ENCODE results near the gene TSNAX.
"Not testable (repeated sequence)": the region's sequence is repeated elsewhere in the genome, so short reads cannot be mapped to it uniquely, and the experiment has no call there.

TSNAX gene

GRCh38 chr1:231499148-231499763 lies 29.2 kb upstream of the TSNAX start:
- no peak overlapping the region for H2BK5ac ChIP-seq (ENCODE audit: low read length)

GRCh38 chr1:231500666-231501065 lies 27.8 kb upstream of the TSNAX start:
- Histone ChIP-seq H3K4me1 (ENCODE audit: control insufficient read depth, low read depth, low read length) (no peaks in the 10 kb centered on the region), H2BK120ac (ENCODE audit: low read depth, low read length) (no peak overlapping the region), H3K23ac (ENCODE audit: low read length) (no peak overlapping the region), H3K36me3 (ENCODE audit: control insufficient read depth, insufficient read depth, low read length) (no peaks in the 10 kb centered on the region), H2AK5ac (ENCODE audit: low read length) (no peak overlapping the region), H3K4me2 (ENCODE audit: low read length) (no peak overlapping the region), H4K8ac (ENCODE audit: low read depth, low read length) (no peak overlapping the region), H3K9ac (ENCODE audit: low read length) (no peak overlapping the region), H3K18ac (ENCODE audit: low read length) (no peak overlapping the region), H3K27me3 (ENCODE audit: insufficient read depth, low read length, poor library complexity) (no peaks in the 10 kb centered on the region), H3K27ac (ENCODE audit: low read depth, low read length) (no peak overlapping the region), H4K5ac (ENCODE audit: low read length) (no peak overlapping the region), H3K4me3 (ENCODE audit: low read length) (no peak overlapping the region), H3K79me1 (ENCODE audit: low read length) (no peaks in the 10 kb centered on the region), H3K79me2 (ENCODE audit: control insufficient read depth, insufficient read depth, low read length) (no peaks in the 10 kb centered on the region), H3K4ac (ENCODE audit: low read depth, low read length) (no peak overlapping the region), H3K56ac (ENCODE audit: low read length) (no peak overlapping the region), H2BK15ac (replicated peaks; ENCODE audit: low read depth) (no peak overlapping the region), H2BK5ac (ENCODE audit: low read length) (no peak overlapping the region)
- no peak for DNase-seq
- whole genome bisulfite sequencing (ENCODE audit: extremely low coverage, insufficient coverage, low lambda C conversion rate), result no CpG with 5 or more reads among the region's 2 CpGs

More at GRCh38 chr1:231499148-231499763, 29.2 kb upstream of the TSNAX start:
- no CpG with 5 or more reads among the region's 3 CpGs for WGBS (ENCODE audit: extremely low coverage, insufficient coverage, low lambda C conversion rate)
- no peaks in the 10 kb centered on the region for H3K79me2 ChIP-seq (ENCODE audit: control insufficient read depth, insufficient read depth, low read length)
- H3K36me3 ChIP-seq (ENCODE audit: control insufficient read depth, insufficient read depth, low read length), result no peaks in the 10 kb centered on the region
- no peak overlapping the region for H3K9ac ChIP-seq (ENCODE audit: low read length)
- no peak overlapping the region for H2AK5ac ChIP-seq (ENCODE audit: low read length)
- no peak overlapping the region for H2BK120ac ChIP-seq (ENCODE audit: low read depth, low read length)
- H3K27ac ChIP-seq (ENCODE audit: low read depth, low read length), result no peak overlapping the region
- no peaks in the 10 kb centered on the region for H3K27me3 ChIP-seq (ENCODE audit: insufficient read depth, low read length, poor library complexity)
- no peak overlapping the region for H3K4me2 ChIP-seq (ENCODE audit: low read length)
- H2BK15ac ChIP-seq (replicated peaks; ENCODE audit: low read depth), result no peak overlapping the region
- no peak overlapping the region for H3K4me3 ChIP-seq (ENCODE audit: low read length)
- no peak overlapping the region for H3K23ac ChIP-seq (ENCODE audit: low read length)
- no peak overlapping the region for H4K5ac ChIP-seq (ENCODE audit: low read length)
- no peak overlapping the region for H3K18ac ChIP-seq (ENCODE audit: low read length)
- H3K4ac ChIP-seq (ENCODE audit: low read depth, low read length), result no peak overlapping the region
- no peak for DNase-seq
- H4K8ac ChIP-seq (ENCODE audit: low read depth, low read length), result no peak overlapping the region
- no peaks in the 10 kb centered on the region for H3K4me1 ChIP-seq (ENCODE audit: control insufficient read depth, low read depth, low read length)
- no peaks in the 10 kb centered on the region for H3K79me1 ChIP-seq (ENCODE audit: low read length)
- no peak overlapping the region for H3K56ac ChIP-seq (ENCODE audit: low read length)

- not testable (repeated sequence) for H4K5ac ChIP-seq (ENCODE audit: low read length); H3K4me2 ChIP-seq (ENCODE audit: low read length); H2BK15ac ChIP-seq (replicated peaks; ENCODE audit: low read depth); H3K9ac ChIP-seq (ENCODE audit: low read length); H3K27me3 ChIP-seq (ENCODE audit: insufficient read depth, low read length, poor library complexity); H3K4me1 ChIP-seq (ENCODE audit: control insufficient read depth, low read depth, low read length); H2BK5ac ChIP-seq (ENCODE audit: low read length); H3K36me3 ChIP-seq (ENCODE audit: control insufficient read depth, insufficient read depth, low read length); H3K23ac ChIP-seq (ENCODE audit: low read length); H3K79me2 ChIP-seq (ENCODE audit: control insufficient read depth, insufficient read depth, low read length); H4K8ac ChIP-seq (ENCODE audit: low read depth, low read length); H3K56ac ChIP-seq (ENCODE audit: low read length); H2BK120ac ChIP-seq (ENCODE audit: low read depth, low read length); H3K18ac ChIP-seq (ENCODE audit: low read length); H3K4ac ChIP-seq (ENCODE audit: low read depth, low read length); H3K27ac ChIP-seq (ENCODE audit: low read depth, low read length); DNase-seq; H2AK5ac ChIP-seq (ENCODE audit: low read length); H3K4me3 ChIP-seq (ENCODE audit: low read length); H3K79me1 ChIP-seq (ENCODE audit: low read length)
- no CpG with 5 or more reads among the region's 1 CpG for WGBS (ENCODE audit: extremely low coverage, insufficient coverage, low lambda C conversion rate)
These were observed 25.3 kb upstream of the TSNAX start for GRCh38 chr1:231503168-231503567.

GRCh38 chr1:231507476-231508355 lies 20.8 kb upstream of the TSNAX start:
- Histone ChIP-seq H3K9ac (ENCODE audit: low read length) (no peak overlapping the region), H4K5ac (ENCODE audit: low read length) (no peak overlapping the region), H3K4me2 (ENCODE audit: low read length) (no peak overlapping the region), H3K18ac (ENCODE audit: low read length) (no peak overlapping the region), H2BK120ac (ENCODE audit: low read depth, low read length) (no peak overlapping the region), H3K4ac (ENCODE audit: low read depth, low read length) (no peak overlapping the region), H3K79me2 (ENCODE audit: control insufficient read depth, insufficient read depth, low read length) (no peaks in the 10 kb centered on the region), H2AK5ac (ENCODE audit: low read length) (no peak overlapping the region), H3K36me3 (ENCODE audit: control insufficient read depth, insufficient read depth, low read length) (no peaks in the 10 kb centered on the region), H3K23ac (ENCODE audit: low read length) (no peak overlapping the region), H3K4me1 (ENCODE audit: control insufficient read depth, low read depth, low read length) (no peaks in the 10 kb centered on the region), H4K8ac (ENCODE audit: low read depth, low read length) (no peak overlapping the region), H3K27ac (ENCODE audit: low read depth, low read length) (no peak overlapping the region), H3K27me3 (ENCODE audit: insufficient read depth, low read length, poor library complexity) (no peaks in the 10 kb centered on the region), H3K56ac (ENCODE audit: low read length) (no peak overlapping the region), H2BK5ac (ENCODE audit: low read length) (no peak overlapping the region), H3K79me1 (ENCODE audit: low read length) (no peaks in the 10 kb centered on the region), H3K4me3 (ENCODE audit: low read length) (no peak overlapping the region), H2BK15ac (replicated peaks; ENCODE audit: low read depth) (no peak overlapping the region)
- no CpG with 5 or more reads among the region's 9 CpGs for WGBS (ENCODE audit: extremely low coverage, insufficient coverage, low lambda C conversion rate)
- no peak for DNase-seq

GRCh38 chr1:231508497-231508896 lies 20.0 kb upstream of the TSNAX start:
- Histone ChIP-seq H4K8ac (ENCODE audit: low read depth, low read length) (no peak overlapping the region), H3K18ac (ENCODE audit: low read length) (no peak overlapping the region), H3K4me1 (ENCODE audit: control insufficient read depth, low read depth, low read length) (no peaks in the 10 kb centered on the region), H3K9ac (ENCODE audit: low read length) (no peak overlapping the region), H3K4me2 (ENCODE audit: low read length) (no peak overlapping the region), H4K5ac (ENCODE audit: low read length) (no peak overlapping the region), H3K4ac (ENCODE audit: low read depth, low read length) (no peak overlapping the region), H2BK120ac (ENCODE audit: low read depth, low read length) (no peak overlapping the region), H3K27ac (ENCODE audit: low read depth, low read length) (no peak overlapping the region), H3K36me3 (ENCODE audit: control insufficient read depth, insufficient read depth, low read length) (no peaks in the 10 kb centered on the region), H3K23ac (ENCODE audit: low read length) (no peak overlapping the region), H2BK5ac (ENCODE audit: low read length) (no peak overlapping the region), H3K4me3 (ENCODE audit: low read length) (no peak overlapping the region), H2AK5ac (ENCODE audit: low read length) (no peak overlapping the region), H3K79me1 (ENCODE audit: low read length) (no peaks in the 10 kb centered on the region), H3K79me2 (ENCODE audit: control insufficient read depth, insufficient read depth, low read length) (no peaks in the 10 kb centered on the region), H3K56ac (ENCODE audit: low read length) (no peak overlapping the region), H3K27me3 (ENCODE audit: insufficient read depth, low read length, poor library complexity) (no peaks in the 10 kb centered on the region), H2BK15ac (replicated peaks; ENCODE audit: low read depth) (no peak overlapping the region)
- WGBS (ENCODE audit: extremely low coverage, insufficient coverage, low lambda C conversion rate), result no CpG with 5 or more reads among the region's 6 CpGs
- no peak for DNase-seq
